T-helper 9 cell (primary cell): ENCODE data around the gene ATAD3B.

ENCODE experiments used
- DNase-seq: peaks from one replicate; pipeline ENCODE4 v3.0.0-alpha.2; 2020

ATAD3B gene

DNA sequence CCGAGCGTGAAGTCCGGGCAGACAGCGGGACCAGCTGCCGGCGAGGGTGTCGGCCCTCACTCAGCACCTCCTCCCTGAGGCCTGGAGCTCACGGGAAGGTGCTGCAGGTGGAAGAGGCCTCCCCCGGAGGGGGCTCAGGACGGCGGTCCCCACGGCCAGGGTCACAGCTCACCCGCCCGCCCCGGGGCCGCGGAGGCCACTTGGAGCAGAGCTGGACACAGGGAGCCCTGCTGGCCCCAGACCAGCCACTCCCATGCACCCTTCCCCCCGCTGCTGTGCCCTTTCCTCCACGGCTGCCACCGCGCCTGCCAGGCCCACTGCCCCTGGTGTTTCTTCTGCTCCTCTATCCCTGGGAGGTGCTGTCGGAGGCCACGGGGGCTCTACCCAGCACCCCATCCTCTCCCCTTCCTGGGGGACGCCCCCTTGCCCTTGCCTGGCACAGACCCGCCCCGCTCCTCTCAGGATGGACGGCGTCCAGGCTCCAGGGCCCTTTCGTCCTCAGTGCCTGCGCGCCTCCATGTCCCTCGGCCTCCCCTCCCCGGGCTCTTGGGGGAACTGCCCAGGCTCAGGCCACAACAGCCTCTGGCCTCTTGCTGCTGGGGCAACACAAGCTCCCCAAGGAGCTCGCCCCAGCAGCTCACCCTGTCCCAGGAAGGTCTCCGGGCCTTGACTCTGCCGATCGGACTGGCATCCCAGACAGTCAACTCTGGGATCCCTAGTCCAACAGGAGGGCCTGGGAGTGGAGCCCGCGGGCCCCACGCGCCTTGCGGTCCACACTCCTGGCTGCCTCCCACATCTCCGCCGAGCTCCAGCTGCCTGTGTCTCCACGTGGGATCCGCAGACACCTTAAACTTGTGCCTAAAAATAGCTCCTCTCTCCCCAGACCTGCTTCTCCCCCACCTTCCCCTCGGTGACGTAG lies 64.7 kb downstream of the ATAD3B start:
- DNase-seq = no peak

GRCh38 chr1:1536938-1537546 lies 65.5 kb downstream of the ATAD3B start:
- no peak for DNase-seq

GRCh38 chr1:1537626-1538250 lies 66.2 kb downstream of the ATAD3B start:
- DNase-seq = no peak

DNA sequence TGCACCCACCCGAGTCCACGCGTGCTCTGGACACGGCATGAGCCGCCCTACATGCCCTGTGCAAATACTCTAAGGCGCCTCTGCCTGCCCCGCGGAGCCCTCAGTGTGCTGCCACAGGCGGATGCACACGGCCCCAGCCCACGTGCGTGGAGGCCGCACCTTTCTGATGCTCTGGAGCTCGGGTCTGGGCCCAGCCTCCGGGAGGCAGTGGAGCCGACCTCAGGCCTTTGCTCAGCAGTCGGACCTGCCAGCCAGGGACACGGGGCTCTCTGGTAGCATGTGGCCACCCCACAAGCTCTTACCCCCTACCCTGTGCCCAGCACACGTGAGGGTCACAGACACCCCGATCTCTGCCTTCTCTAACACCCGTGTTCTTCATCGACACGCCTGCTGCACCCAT lies 66.8 kb downstream of the ATAD3B start:
- no peak for DNase-seq

DNA sequence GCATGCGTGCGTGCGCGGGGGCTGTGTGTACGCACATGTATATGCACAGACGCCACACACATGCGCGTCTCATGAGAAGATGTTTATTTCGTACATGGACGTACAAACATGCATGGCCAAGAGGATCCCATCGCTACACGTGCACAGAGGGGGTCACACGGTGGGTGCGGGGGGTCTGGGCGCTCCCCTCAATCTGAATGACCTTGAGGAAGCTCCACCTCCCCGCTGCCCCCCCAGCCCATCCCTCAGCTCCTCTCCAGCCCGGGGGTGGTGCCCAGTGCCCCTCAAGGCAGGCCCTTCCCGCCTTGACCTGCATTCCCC lies 67.4 kb downstream of the ATAD3B start:
- DNase-seq = no peak

GRCh38 chr1:1539310-1540089 lies 67.9 kb downstream of the ATAD3B start:
- DNase-seq = no peak

- peak; percentile 38 for DNase-seq
Measured at GRCh38 chr1:1540090-1540817, 68.7 kb downstream of the ATAD3B start, which contains the start of gene TMEM240. TMEM240 (minus strand) TSS chr1:1540624; CDS start chr1:1540346, 278 bp downstream.

DNA sequence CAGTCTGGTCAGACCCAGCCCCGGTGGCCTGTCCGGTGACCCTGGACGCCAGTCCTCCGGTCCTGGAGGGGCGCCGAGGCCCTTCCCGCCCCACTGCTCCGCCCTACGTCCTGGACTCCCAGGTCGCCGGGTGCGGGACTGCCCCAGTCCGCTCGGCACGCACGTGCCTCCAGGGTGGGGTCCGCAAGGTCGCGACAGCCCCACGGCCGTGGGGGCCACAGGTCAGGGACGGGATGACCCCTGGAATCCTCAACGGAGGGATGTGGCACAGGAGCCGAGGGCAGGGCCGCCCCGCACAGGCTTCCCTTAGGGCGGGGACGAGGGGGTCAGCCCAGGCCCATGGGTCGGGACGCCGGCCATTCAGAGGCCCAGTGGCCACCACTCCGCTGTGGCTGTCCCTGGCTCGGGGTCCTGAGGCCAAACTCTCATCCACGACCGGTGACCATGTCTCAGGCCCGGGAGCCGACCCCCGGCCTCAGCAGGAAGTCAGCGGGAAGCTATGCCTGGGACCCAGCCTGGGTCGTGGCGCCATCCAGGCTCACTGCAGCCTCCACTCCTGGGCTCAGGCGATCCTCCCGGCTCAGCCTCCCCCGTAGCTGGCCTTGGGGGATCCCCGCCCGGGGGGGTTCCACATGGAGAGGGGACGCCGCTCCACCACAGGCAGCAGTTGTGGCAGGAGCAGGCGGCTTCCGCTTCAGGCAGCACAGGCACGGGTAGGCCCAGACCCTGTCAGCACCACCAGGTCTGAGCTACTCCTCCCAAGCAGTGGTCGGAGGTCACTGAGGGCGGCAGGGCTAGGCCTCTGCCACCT lies 69.5 kb downstream of the ATAD3B start:
- no peak for DNase-seq

- no peak for DNase-seq
Measured at GRCh38 chr1:1541956-1542765, 70.6 kb downstream of the ATAD3B start.

- DNase-seq = no peak
Measured at GRCh38 chr1:1542766-1543705, 71.5 kb downstream of the ATAD3B start.

DNA sequence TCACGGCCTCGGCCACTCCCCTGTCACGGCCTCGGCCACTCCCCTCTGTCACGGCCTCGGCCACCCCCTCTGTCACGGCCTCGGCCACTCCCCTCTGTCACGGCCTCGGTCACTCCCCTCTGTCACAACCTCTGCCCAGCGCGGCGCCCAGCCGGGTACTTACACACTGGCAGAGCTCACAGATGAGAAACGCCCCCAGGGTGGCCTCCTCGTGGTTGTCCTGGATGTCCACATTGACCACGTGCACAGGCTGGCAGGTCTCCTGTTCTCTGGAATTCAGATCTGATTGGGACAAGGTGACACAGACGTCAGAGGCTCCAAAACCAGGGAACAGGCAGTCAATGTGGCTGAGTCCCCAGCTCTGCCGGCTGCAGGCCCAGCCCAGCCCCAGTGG lies 72.1 kb downstream of the ATAD3B start:
- DNase-seq = no peak

GRCh38 chr1:1544544-1544943 lies 73.0 kb downstream of the ATAD3B start:
- no peak for DNase-seq
